SK-N-SH (cell line): ENCODE data around the gene GANC. TPM values are rescaled to one million over a fixed set of nuclear protein-coding genes. Genes with fewer than 3 reads are reported as not detected.

ENCODE experiments used
- CTCF ChIA-PET: fragments of 300-600, 350-600 bp; formaldehyde crosslinking; extraction: SDS; loops from one replicate; lab custom pipeline; 2021; lab: Yijun Ruan, JAX
- POLR2A ChIA-PET: fragments of 350-600 bp; sonication (Branson Sonifier 250); formaldehyde crosslinking; extraction: SDS; loops from one replicate; lab custom pipeline; 2020; ENCODE audit warnings: antibody characterized with exemption, inconsistent platforms; lab: Yijun Ruan, JAX
- DNase-seq: peaks from one replicate; pipeline ENCODE4 v3.0.0; 2012
- H2AFZ ChIP-seq: fragments of 200-600 bp; sonication (generic); 2 replicates; pipeline ENCODE4 v1.8.1; 2016; ENCODE audit warnings: antibody characterized with exemption, mild to moderate bottlenecking, low read depth
- H3F3A ChIP-seq: fragments of 200-600 bp; sonication (generic); replicated peaks from 2 replicates; pipeline ENCODE3; 2016; ENCODE audit warnings: antibody characterized with exemption, mild to moderate bottlenecking; ENCODE audit not compliant: insufficient read depth
- H3K27ac ChIP-seq, 2 experiments: fragments of 200-500 bp in 1 of 2; fragments of 200-600 bp in 1 of 2; sonication (Bioruptor generic) in 1 of 2; sonication (generic), shearing (Covaris generic) in 1 of 2; 2 replicates each; pipeline versions ENCODE4 v1.5.1 to v1.6.1; 2014 to 2016; ENCODE audit warnings: low read depth in 2 of 2, inconsistent platforms in 1 of 2, low read length in 1 of 2, mild to moderate bottlenecking in 1 of 2, mixed read lengths in 1 of 2
- H3K27me3 ChIP-seq: fragments of 200-600 bp; sonication (generic), shearing (Covaris generic); 2 replicates; pipeline ENCODE4 v1.6.1; 2016; ENCODE audit warnings: mixed run types; ENCODE audit not compliant: insufficient read depth
- H3K36me3 ChIP-seq, 2 experiments: fragments of 200-500 bp in 1 of 2; fragments of 200-600 bp in 1 of 2; sonication (Bioruptor generic) in 1 of 2; sonication (generic) in 1 of 2; replicated peaks in 1 of 2; 2 replicates each; pipeline versions ENCODE3 to v1.5.1; 2014 to 2016; ENCODE audit warnings: low read length in 1 of 2, mild to moderate bottlenecking in 1 of 2; ENCODE audit not compliant: insufficient read depth in 2 of 2, control insufficient read depth in 1 of 2
- H3K4me1 ChIP-seq, 2 experiments: fragments of 200-500 bp in 1 of 2; fragments of 200-600 bp in 1 of 2; sonication (Bioruptor generic) in 1 of 2; sonication (generic), shearing (Covaris generic) in 1 of 2; 2 replicates each; pipeline versions ENCODE4 v1.5.1 to v1.6.1; 2014 to 2016; ENCODE audit warnings: low read depth in 1 of 2, low read length in 1 of 2, mixed run types in 1 of 2; ENCODE audit not compliant: insufficient read depth in 2 of 2, control insufficient read depth in 1 of 2
- H3K4me2 ChIP-seq: fragments of 200-600 bp; sonication (generic), shearing (Covaris generic); 2 replicates; pipeline ENCODE4 v1.6.1; 2017; ENCODE audit warnings: mixed run types
- H3K4me3 ChIP-seq, 2 experiments: fragments of 200-500 bp in 1 of 2; fragments of 200-600 bp in 1 of 2; sonication (Bioruptor generic) in 1 of 2; sonication (generic), shearing (Covaris generic) in 1 of 2; 2 replicates each; pipeline versions ENCODE4 v1.5.1 to v1.8.1; 2014 to 2016; ENCODE audit warnings: low read depth in 2 of 2, inconsistent platforms in 1 of 2, low read length in 1 of 2, mild to moderate bottlenecking in 1 of 2, mixed read lengths in 1 of 2, moderate library complexity in 1 of 2
- H3K79me2 ChIP-seq: fragments of 200-600 bp; sonication (generic); 2 replicates; pipeline ENCODE4 v1.8.1; 2017; ENCODE audit warnings: mild to moderate bottlenecking; ENCODE audit not compliant: insufficient read depth
- H3K9ac ChIP-seq: fragments of 200-600 bp; sonication (generic); 2 replicates; pipeline ENCODE4 v1.6.1; 2017; ENCODE audit warnings: mixed run types
- H3K9me2 ChIP-seq: fragments of 200-600 bp; sonication (generic); 2 replicates; pipeline ENCODE4 v1.6.1; 2017; ENCODE audit warnings: mixed run types
- H3K9me3 ChIP-seq: fragments of 200-600 bp; sonication (generic); 2 replicates; pipeline ENCODE4 v1.6.1; 2017; ENCODE audit warnings: mixed run types, mild to moderate bottlenecking, moderate library complexity
- H4K20me1 ChIP-seq: fragments of 200-600 bp; sonication (generic); 2 replicates; pipeline ENCODE4 v1.6.1; 2017; ENCODE audit warnings: mild to moderate bottlenecking, mixed run types; ENCODE audit not compliant: insufficient read depth
- CTCF ChIP-seq: fragments of 200-600 bp; sonication (generic); IDR thresholded peaks from 2 replicates; pipeline ENCODE4 v1.6.1; 2017; ENCODE audit warnings: antibody characterized with exemption, mild to moderate bottlenecking, moderate library complexity
- ELF1 ChIP-seq: IDR thresholded peaks from 2 replicates; pipeline ENCODE4 v1.4.0; 2012
- EP300 ChIP-seq, 2 experiments: IDR thresholded peaks; 2 replicates each; pipeline versions ENCODE4 v1.4.0 to v1.6.1; 2012; ENCODE audit warnings: borderline replicate concordance in 1 of 2, low read depth in 1 of 2, low read length in 1 of 2
- FOXM1 ChIP-seq: IDR thresholded peaks from 2 replicates; pipeline ENCODE4 v1.4.0; 2012; ENCODE audit warnings: low read depth, mild to moderate bottlenecking
- GABPA ChIP-seq: IDR thresholded peaks from 2 replicates; pipeline ENCODE4 v1.4.0; 2012; ENCODE audit warnings: low read depth, mild to moderate bottlenecking
- GATA2 ChIP-seq: sonication (generic); formaldehyde crosslinking; IDR thresholded peaks from 2 replicates; pipeline ENCODE4 v1.5.0; 2020; ENCODE audit warnings: mild to moderate bottlenecking, missing genetic modification reagents
- RXRA ChIP-seq: IDR thresholded peaks from 2 replicates; pipeline ENCODE4 v1.4.0; 2012; ENCODE audit warnings: low read depth, mild to moderate bottlenecking, borderline replicate concordance
- YY1 ChIP-seq: IDR thresholded peaks from 2 replicates; pipeline ENCODE4 v1.4.0; 2012; ENCODE audit warnings: low read depth, mild to moderate bottlenecking
- ZBTB33 ChIP-seq: IDR thresholded peaks from 2 replicates; pipeline ENCODE4 v1.4.0; 2012; ENCODE audit warnings: low read depth, borderline replicate concordance
- WGBS: methylation state at CpG from one replicate; pipeline ENCODE4 v1.1.6; 2017; ENCODE audit warnings: low lambda C conversion rate; 5-methylcytosine and 5-hydroxymethylcytosine counted together
- polyA plus RNA-seq, 3 experiments: library from polyadenylated mRNA; depleted of rRNA; stranded (reverse); fragments of >200 nt; gene quantifications; 2 replicates each; pipeline ENCODE4 v1.2.3, GENCODE V29; 2012

GANC gene
- polyA plus RNA-seq, 1 of the 3 experiments (the other 2 are of a cell fraction), result 6.8 TPM

- Histone ChIP-seq H3K4me2 (no peak overlapping the region), H3K27me3 (no peaks in the 10 kb centered on the region), H3K79me2 (no peaks in the 10 kb centered on the region), H3K4me3 (no peak overlapping the region), H3K27ac (no peak overlapping the region), H3K9ac (no peak overlapping the region), H3K9me3 (no peaks in the 10 kb centered on the region), H3K4me1 (no peaks in the 10 kb centered on the region), H4K20me1 (no peaks in the 10 kb centered on the region)
- DNase-seq, result no peak
- CTCF ChIA-PET, result interaction anchor here (0.9 to 1.4 kb wide), 3 partner anchors 10 to 45 kb away, joined by 3 to 4 read pairs (median 4); no protein-coding TSS in a partner anchor
- TF ChIP-seq FOXM1 (no peak), RXRA (no peak), ELF1 (no peak), GABPA (no peak), YY1 (no peak), CTCF (no peak), EP300 (IDR thresholded peaks at IDR 0.05; ENCODE audit: borderline replicate concordance in 1 of 2, low read depth in 1 of 2, low read length in 1 of 2) (no peak)
- TF ChIP-seq, all 33 proteins: peak for 0
- Histone ChIP-seq H3K36me3 (no peaks in the 10 kb centered on the region), H2AFZ (no peak overlapping the region), H3K9me2 (no peaks in the 10 kb centered on the region), H3F3A (no peaks in the 10 kb centered on the region)
- WGBS, result 44% methylated on average over 3 of the region's 3 CpGs
- POLR2A ChIA-PET, result no interaction called here
Observed at GRCh38 chr15:42368096-42368495, 95.1 kb downstream of the GANC start.

GRCh38 chr15:42371096-42371495 lies 98.1 kb downstream of the GANC start:
- Histone ChIP-seq H3K9me2 (no peaks in the 10 kb centered on the region), H3K9ac (no peak overlapping the region)
- WGBS, result 47% methylated on average over 2 of the region's 2 CpGs

More at GRCh38 chr15:42371096-42371495, 98.1 kb downstream of the GANC start:
- ChIA-PET CTCF (no interaction called here), POLR2A (no interaction called here)
- Histone ChIP-seq H3K4me2 (no peak overlapping the region), H3K79me2 (no peaks in the 10 kb centered on the region), H3K27me3 (no peaks in the 10 kb centered on the region), H3F3A (no peaks in the 10 kb centered on the region), H4K20me1 (no peaks in the 10 kb centered on the region), H2AFZ (no peak overlapping the region), H3K36me3 (no peaks in the 10 kb centered on the region), H3K4me1 (no peaks in the 10 kb centered on the region), H3K4me3 (no peak overlapping the region), H3K27ac (no peak overlapping the region), H3K9me3 (no peaks in the 10 kb centered on the region)
- TF ChIP-seq GATA2 (CRISPR knock-in tag), result no peak
- TF ChIP-seq CTCF, result peak; percentile 22; the same call in 1 of the 2 replicates
- no peak for TF ChIP-seq YY1
- no peak for TF ChIP-seq ZBTB33
- no peak for TF ChIP-seq RXRA
- no peak for DNase-seq
